HEK293T (cell line): Measurements from ENCODE around the gene CDHR1.

Experiments used
- CTCF ChIA-PET: fragments of 350-600 bp; formaldehyde crosslinking; extraction: SDS; loops from one replicate; lab custom pipeline; 2021; ENCODE audit warnings: antibody characterized with exemption, inconsistent platforms; lab: Yijun Ruan, JAX
- POLR2A ChIA-PET: fragments of 350-600 bp; formaldehyde crosslinking; extraction: SDS; loops from one replicate; lab custom pipeline; 2020; ENCODE audit warnings: antibody characterized with exemption, inconsistent platforms; lab: Yijun Ruan, JAX
- DNase-seq: peaks from one replicate; pipeline ENCODE4 v3.0.0; 2012; ENCODE audit warnings: mixed read lengths; ENCODE audit errors: extremely low spot score
- ARNT ChIP-seq: fragments of 450-650 bp; IDR thresholded peaks from 2 replicates; pipeline ENCODE4 v1.6.1; 2017; ENCODE audit warnings: mild to moderate bottlenecking
- BHLHE40 ChIP-seq: fragments of 450-650 bp; IDR thresholded peaks from 2 replicates; pipeline ENCODE4 v1.6.1; 2016; ENCODE audit warnings: mild to moderate bottlenecking, moderate library complexity, borderline replicate concordance
- CTBP1 ChIP-seq: fragments of 450-650 bp; IDR thresholded peaks from 2 replicates; pipeline ENCODE4 v1.6.1; 2016; ENCODE audit warnings: borderline replicate concordance
- ELF4 ChIP-seq: fragments of 450-650 bp; IDR thresholded peaks from 2 replicates; pipeline ENCODE4 v1.6.1; 2017; ENCODE audit warnings: antibody characterized with exemption
- FOXA1 ChIP-seq: fragments of 450-650 bp; IDR thresholded peaks from 2 replicates; pipeline ENCODE4 v1.6.1; 2016; ENCODE audit warnings: mild to moderate bottlenecking
- FOXK2 ChIP-seq: fragments of 450-650 bp; IDR thresholded peaks from 2 replicates; pipeline ENCODE4 v1.6.1; 2016; ENCODE audit warnings: mild to moderate bottlenecking
- FOXM1 ChIP-seq: fragments of 450-650 bp; IDR thresholded peaks from 2 replicates; pipeline ENCODE4 v1.6.1; 2017; ENCODE audit warnings: mild to moderate bottlenecking, borderline replicate concordance
- HDGF ChIP-seq: fragments of 450-650 bp; IDR thresholded peaks from 2 replicates; pipeline ENCODE4 v1.6.1; 2017; ENCODE audit warnings: antibody characterized with exemption, borderline replicate concordance
- L3MBTL2 ChIP-seq: fragments of 450-650 bp; conservative IDR thresholded peaks from 2 replicates; pipeline ENCODE4 v1.6.1; 2016; ENCODE audit warnings: mild to moderate bottlenecking
- LEF1 ChIP-seq: fragments of 450-650 bp; IDR thresholded peaks from 2 replicates; pipeline ENCODE4 v1.6.1; 2017; ENCODE audit warnings: mild to moderate bottlenecking, borderline replicate concordance
- NFRKB ChIP-seq: fragments of 450-650 bp; IDR thresholded peaks from 2 replicates; pipeline ENCODE4 v1.6.1; 2016; ENCODE audit warnings: mild to moderate bottlenecking, moderate library complexity
- PKNOX1 ChIP-seq: fragments of 450-650 bp; IDR thresholded peaks from 2 replicates; pipeline ENCODE4 v1.6.1; 2016
- SP1 ChIP-seq: fragments of 450-650 bp; IDR thresholded peaks from 2 replicates; pipeline ENCODE4 v1.6.1; 2017
- SUZ12 ChIP-seq: fragments of 450-650 bp; IDR thresholded peaks from 2 replicates; pipeline ENCODE4 v1.6.1; 2016; ENCODE audit warnings: mild to moderate bottlenecking
- TARDBP ChIP-seq: fragments of 450-650 bp; IDR thresholded peaks from 2 replicates; pipeline ENCODE4 v1.6.1; 2016
- ZNF384 ChIP-seq: fragments of 450-650 bp; IDR thresholded peaks from 2 replicates; pipeline ENCODE4 v1.6.1; 2016

Gene CDHR1

GRCh38 chr10:84201682-84202081, 7.3 kb downstream of the CDHR1 start:
- DNase-seq, result no peak
- CTCF ChIA-PET, result no interaction called here
- POLR2A ChIA-PET, result no interaction called here
- TF ChIP-seq FOXA1 (no peak), FOXM1 (no peak)

GRCh38 chr10:84202349-84202748, 8.0 kb downstream of the CDHR1 start:
- POLR2A ChIA-PET, result no interaction called here

GRCh38 chr10:84204122-84204521, 9.8 kb downstream of the CDHR1 start:
- peak; percentile 59 for DNase-seq
- POLR2A ChIA-PET, result no interaction called here
- TF ChIP-seq L3MBTL2 (no peak), SP1 (no peak), NFRKB (no peak), PKNOX1 (no peak), LEF1 (no peak), SUZ12 (no peak), TARDBP (no peak), FOXK2 (no peak), ZNF384 (no peak), FOXA1 (no peak), ELF4 (no peak), CTBP1 (no peak), ARNT (no peak), BHLHE40 (no peak), HDGF (no peak)
- CTCF ChIA-PET, result no interaction called here

More at GRCh38 chr10:84202349-84202748, 8.0 kb downstream of the CDHR1 start:
- CTCF ChIA-PET, result no interaction called here
- no peak for DNase-seq
- TF ChIP-seq HDGF, result no peak
- TF ChIP-seq ELF4, result no peak
- no peak for TF ChIP-seq LEF1
- TF ChIP-seq TARDBP, result no peak
- no peak for TF ChIP-seq SP1
- no peak for TF ChIP-seq ZNF384
- no peak for TF ChIP-seq FOXA1
- no peak for TF ChIP-seq PKNOX1
- no peak for TF ChIP-seq CTBP1
- TF ChIP-seq L3MBTL2, result no peak
- TF ChIP-seq FOXM1, result no peak
- TF ChIP-seq SUZ12, result no peak
- TF ChIP-seq FOXK2, result no peak
- no peak for TF ChIP-seq NFRKB
- no peak for TF ChIP-seq BHLHE40
- no peak for TF ChIP-seq ARNT

- no peak for DNase-seq
- CTCF ChIA-PET, result interaction anchor here (1.0 to 1.4 kb wide), 3 partner anchors 56 to 79 kb away, joined by 3 to 7 read pairs (median 4); no protein-coding TSS in a partner anchor
- TF ChIP-seq CTBP1 (no peak), ARNT (no peak), FOXK2 (no peak), BHLHE40 (no peak), L3MBTL2 (no peak), NFRKB (no peak), SUZ12 (no peak), TARDBP (no peak), ELF4 (no peak), FOXM1 (no peak), SP1 (no peak), FOXA1 (no peak), PKNOX1 (no peak), LEF1 (no peak), HDGF (no peak), ZNF384 (no peak)
- POLR2A ChIA-PET, result no interaction called here
Observed at GRCh38 chr10:84204610-84205009, 10.3 kb downstream of the CDHR1 start.

- TF ChIP-seq CTBP1, result no peak
- DNase-seq, result peak; percentile 74
- CTCF ChIA-PET, result interaction anchor here (0.7 to 1.4 kb wide), 4 partner anchors 45 to 80 kb away, joined by 3 to 7 read pairs (median 4); no protein-coding TSS in a partner anchor
- POLR2A ChIA-PET, result no interaction called here
Observed at GRCh38 chr10:84205049-84205852, 10.9 kb downstream of the CDHR1 start.

GRCh38 chr10:84205853-84206525, 11.7 kb downstream of the CDHR1 start:
- CTCF ChIA-PET, result interaction anchor here (0.7 to 1.4 kb wide), 3 partner anchors 46 to 80 kb away, joined by 3 to 4 read pairs (median 3); no protein-coding TSS in a partner anchor

More at GRCh38 chr10:84205853-84206525, 11.7 kb downstream of the CDHR1 start:
- POLR2A ChIA-PET, result no interaction called here
- TF ChIP-seq SUZ12 (no peak), HDGF (no peak), LEF1 (no peak)
- no peak for DNase-seq
